GM23338 (cell line): ENCODE results near the gene MAP2K5. TPM values are rescaled to one million over a fixed set of nuclear protein-coding genes. Genes with fewer than 3 reads are reported as not detected.

Experiments
- ATAC-seq: fragments of 200-7000 bp; cut with Tn5 transposase; 3 replicates; pipeline ENCODE4 v1.9.1; 2020
- DNase-seq: peaks from one replicate; pipeline ENCODE4 v3.0.0-alpha.2; 2015; ENCODE audit warnings: low spot score
- H2AFZ ChIP-seq: fragments of 200-600 bp; sonication (generic); 2 replicates; pipeline ENCODE4 v1.8.0; 2016; ENCODE audit warnings: antibody characterized with exemption, mild to moderate bottlenecking, moderate library complexity
- H3F3A ChIP-seq: fragments of 200-600 bp; sonication (generic); replicated peaks from 2 replicates; pipeline ENCODE4 v1.8.0; 2017; ENCODE audit warnings: antibody characterized with exemption, mixed run types, low read depth
- H3K27ac ChIP-seq: fragments of 200-600 bp; sonication (generic); 2 replicates; pipeline ENCODE4 v1.6.1; 2016; ENCODE audit warnings: low read depth
- H3K27me3 ChIP-seq: fragments of 200-600 bp; sonication (generic); 2 replicates; pipeline ENCODE4 v1.8.0; 2016; ENCODE audit warnings: mild to moderate bottlenecking, mixed run types, moderate library complexity; ENCODE audit not compliant: insufficient read depth
- H3K36me3 ChIP-seq: fragments of 200-600 bp; sonication (generic); 2 replicates; pipeline ENCODE4 v1.8.0; 2016; ENCODE audit warnings: mild to moderate bottlenecking; ENCODE audit not compliant: insufficient read depth
- H3K4me1 ChIP-seq: fragments of 200-600 bp; sonication (generic); 2 replicates; pipeline ENCODE4 v1.8.0; 2016; ENCODE audit warnings: mild to moderate bottlenecking, moderate library complexity; ENCODE audit not compliant: insufficient read depth
- H3K4me2 ChIP-seq: fragments of 200-600 bp; sonication (generic); 2 replicates; pipeline ENCODE4 v1.7.1; 2017; ENCODE audit warnings: mixed run types
- H3K4me3 ChIP-seq: fragments of 200-600 bp; sonication (generic); 2 replicates; pipeline ENCODE4 v1.6.1; 2016; ENCODE audit warnings: mixed run types
- H3K79me2 ChIP-seq: fragments of 200-600 bp; sonication (generic); replicated peaks from 2 replicates; pipeline ENCODE4 v1.8.0; 2017; ENCODE audit warnings: mild to moderate bottlenecking; ENCODE audit not compliant: insufficient read depth
- H3K9me2 ChIP-seq: fragments of 200-600 bp; sonication (generic); 2 replicates; pipeline ENCODE4 v1.8.0; 2017; ENCODE audit not compliant: insufficient read depth
- H4K20me1 ChIP-seq: fragments of 200-600 bp; sonication (generic); replicated peaks from 2 replicates; pipeline ENCODE4 v1.8.0; 2017; ENCODE audit warnings: mild to moderate bottlenecking; ENCODE audit not compliant: insufficient read depth
- H3K27ac Mint-ChIP-seq: 2 replicates; pipeline ENCODE4 v1.8.0; 2020; ENCODE audit warnings: inconsistent platforms, mild to moderate bottlenecking, moderate library complexity, mixed read lengths
- H3K27me3 Mint-ChIP-seq: 3 replicates; pipeline ENCODE4 v1.8.0; 2022; ENCODE audit warnings: low read depth, mild to moderate bottlenecking, moderate library complexity, mixed read lengths, inconsistent platforms; ENCODE audit not compliant: insufficient read depth, poor library complexity
- H3K36me3 Mint-ChIP-seq: 3 replicates; pipeline ENCODE4 v1.8.0; 2021; ENCODE audit warnings: low read depth, mild to moderate bottlenecking, inconsistent platforms, moderate library complexity, mixed read lengths
- H3K4me1 Mint-ChIP-seq: 3 replicates; pipeline ENCODE4 v1.8.0; 2020; ENCODE audit warnings: mild to moderate bottlenecking, inconsistent platforms, mixed read lengths
- H3K4me3 Mint-ChIP-seq: 3 replicates; pipeline ENCODE4 v1.8.0; 2021; ENCODE audit warnings: moderate library complexity, mild to moderate bottlenecking, inconsistent platforms, mixed read lengths
- H3K9me3 Mint-ChIP-seq: 3 replicates; pipeline ENCODE4 v1.8.0; 2020; ENCODE audit warnings: moderate library complexity, mild to moderate bottlenecking, inconsistent platforms, mixed read lengths
- EZH2 ChIP-seq: fragments of 200-600 bp; sonication (generic); IDR thresholded peaks from one replicate; pipeline ENCODE4 v1.8.0; 2017; ENCODE audit warnings: antibody characterized with exemption, mild to moderate bottlenecking, low read depth; ENCODE audit not compliant: unreplicated experiment
- EZH2phosphoT487 ChIP-seq: fragments of 200-600 bp; sonication (generic); IDR thresholded peaks from one replicate; pipeline ENCODE4 v1.8.1; 2018; ENCODE audit warnings: antibody characterized with exemption; ENCODE audit not compliant: unreplicated experiment
- STAT1 ChIP-seq: IDR thresholded peaks from one replicate; pipeline ENCODE4 v1.6.1; 2016; ENCODE audit warnings: antibody characterized with exemption; ENCODE audit not compliant: unreplicated experiment
- polyA plus RNA-seq: library from polyadenylated mRNA; unstranded; fragments of >200 nt; fragmentation: Nextera tagmentation; extraction: Ambion mirVana; gene quantifications from 2 replicates; pipeline ENCODE4 v1.2.1, GENCODE V29; 2016
- total RNA-seq: library from RNA; depleted of rRNA; stranded (reverse); fragments of >200 nt; shearing (Covaris generic); gene quantifications from 2 replicates; pipeline ENCODE4 v1.2.3, GENCODE V29; 2014
- TF ChIP-seq, protein P1 (sequence below): fragments of 250-450 bp; sonication (Bioruptor Pico); IDR thresholded peaks from 2 replicates; pipeline ENCODE4 v1.5.0; 2020; ENCODE audit warnings: mild to moderate bottlenecking, moderate library complexity
- TF ChIP-seq, protein P2 (sequence below): IDR thresholded peaks from 2 replicates; pipeline ENCODE4 v1.6.1; 2016; ENCODE audit warnings: antibody characterized with exemption

The MAP2K5 gene
- total and polyA plus RNA-seq, 2 experiments from 2014 or later: 6.5 to 13.6 TPM

DNA sequence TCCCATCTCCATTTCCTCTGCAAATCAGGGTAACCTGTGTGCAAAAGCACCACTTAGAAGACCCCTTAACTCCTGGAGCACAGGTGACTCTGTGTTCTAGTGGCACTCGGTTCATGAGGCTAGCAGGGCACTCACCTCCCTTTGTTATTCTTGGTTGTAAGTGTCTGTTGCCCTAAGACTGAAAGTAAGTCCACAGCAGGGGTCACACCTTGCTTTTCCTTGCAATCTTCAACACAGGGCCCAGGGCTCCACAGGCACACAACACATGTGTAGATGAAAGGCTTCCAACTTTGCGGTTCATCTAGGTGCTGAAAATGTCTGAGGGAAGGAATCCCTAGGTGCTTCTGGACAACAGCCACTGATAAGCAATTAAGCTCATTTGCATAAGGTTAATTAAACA, 294.5 kb downstream of the MAP2K5 start (continued):
- TF ChIP-seq, protein P1, sequence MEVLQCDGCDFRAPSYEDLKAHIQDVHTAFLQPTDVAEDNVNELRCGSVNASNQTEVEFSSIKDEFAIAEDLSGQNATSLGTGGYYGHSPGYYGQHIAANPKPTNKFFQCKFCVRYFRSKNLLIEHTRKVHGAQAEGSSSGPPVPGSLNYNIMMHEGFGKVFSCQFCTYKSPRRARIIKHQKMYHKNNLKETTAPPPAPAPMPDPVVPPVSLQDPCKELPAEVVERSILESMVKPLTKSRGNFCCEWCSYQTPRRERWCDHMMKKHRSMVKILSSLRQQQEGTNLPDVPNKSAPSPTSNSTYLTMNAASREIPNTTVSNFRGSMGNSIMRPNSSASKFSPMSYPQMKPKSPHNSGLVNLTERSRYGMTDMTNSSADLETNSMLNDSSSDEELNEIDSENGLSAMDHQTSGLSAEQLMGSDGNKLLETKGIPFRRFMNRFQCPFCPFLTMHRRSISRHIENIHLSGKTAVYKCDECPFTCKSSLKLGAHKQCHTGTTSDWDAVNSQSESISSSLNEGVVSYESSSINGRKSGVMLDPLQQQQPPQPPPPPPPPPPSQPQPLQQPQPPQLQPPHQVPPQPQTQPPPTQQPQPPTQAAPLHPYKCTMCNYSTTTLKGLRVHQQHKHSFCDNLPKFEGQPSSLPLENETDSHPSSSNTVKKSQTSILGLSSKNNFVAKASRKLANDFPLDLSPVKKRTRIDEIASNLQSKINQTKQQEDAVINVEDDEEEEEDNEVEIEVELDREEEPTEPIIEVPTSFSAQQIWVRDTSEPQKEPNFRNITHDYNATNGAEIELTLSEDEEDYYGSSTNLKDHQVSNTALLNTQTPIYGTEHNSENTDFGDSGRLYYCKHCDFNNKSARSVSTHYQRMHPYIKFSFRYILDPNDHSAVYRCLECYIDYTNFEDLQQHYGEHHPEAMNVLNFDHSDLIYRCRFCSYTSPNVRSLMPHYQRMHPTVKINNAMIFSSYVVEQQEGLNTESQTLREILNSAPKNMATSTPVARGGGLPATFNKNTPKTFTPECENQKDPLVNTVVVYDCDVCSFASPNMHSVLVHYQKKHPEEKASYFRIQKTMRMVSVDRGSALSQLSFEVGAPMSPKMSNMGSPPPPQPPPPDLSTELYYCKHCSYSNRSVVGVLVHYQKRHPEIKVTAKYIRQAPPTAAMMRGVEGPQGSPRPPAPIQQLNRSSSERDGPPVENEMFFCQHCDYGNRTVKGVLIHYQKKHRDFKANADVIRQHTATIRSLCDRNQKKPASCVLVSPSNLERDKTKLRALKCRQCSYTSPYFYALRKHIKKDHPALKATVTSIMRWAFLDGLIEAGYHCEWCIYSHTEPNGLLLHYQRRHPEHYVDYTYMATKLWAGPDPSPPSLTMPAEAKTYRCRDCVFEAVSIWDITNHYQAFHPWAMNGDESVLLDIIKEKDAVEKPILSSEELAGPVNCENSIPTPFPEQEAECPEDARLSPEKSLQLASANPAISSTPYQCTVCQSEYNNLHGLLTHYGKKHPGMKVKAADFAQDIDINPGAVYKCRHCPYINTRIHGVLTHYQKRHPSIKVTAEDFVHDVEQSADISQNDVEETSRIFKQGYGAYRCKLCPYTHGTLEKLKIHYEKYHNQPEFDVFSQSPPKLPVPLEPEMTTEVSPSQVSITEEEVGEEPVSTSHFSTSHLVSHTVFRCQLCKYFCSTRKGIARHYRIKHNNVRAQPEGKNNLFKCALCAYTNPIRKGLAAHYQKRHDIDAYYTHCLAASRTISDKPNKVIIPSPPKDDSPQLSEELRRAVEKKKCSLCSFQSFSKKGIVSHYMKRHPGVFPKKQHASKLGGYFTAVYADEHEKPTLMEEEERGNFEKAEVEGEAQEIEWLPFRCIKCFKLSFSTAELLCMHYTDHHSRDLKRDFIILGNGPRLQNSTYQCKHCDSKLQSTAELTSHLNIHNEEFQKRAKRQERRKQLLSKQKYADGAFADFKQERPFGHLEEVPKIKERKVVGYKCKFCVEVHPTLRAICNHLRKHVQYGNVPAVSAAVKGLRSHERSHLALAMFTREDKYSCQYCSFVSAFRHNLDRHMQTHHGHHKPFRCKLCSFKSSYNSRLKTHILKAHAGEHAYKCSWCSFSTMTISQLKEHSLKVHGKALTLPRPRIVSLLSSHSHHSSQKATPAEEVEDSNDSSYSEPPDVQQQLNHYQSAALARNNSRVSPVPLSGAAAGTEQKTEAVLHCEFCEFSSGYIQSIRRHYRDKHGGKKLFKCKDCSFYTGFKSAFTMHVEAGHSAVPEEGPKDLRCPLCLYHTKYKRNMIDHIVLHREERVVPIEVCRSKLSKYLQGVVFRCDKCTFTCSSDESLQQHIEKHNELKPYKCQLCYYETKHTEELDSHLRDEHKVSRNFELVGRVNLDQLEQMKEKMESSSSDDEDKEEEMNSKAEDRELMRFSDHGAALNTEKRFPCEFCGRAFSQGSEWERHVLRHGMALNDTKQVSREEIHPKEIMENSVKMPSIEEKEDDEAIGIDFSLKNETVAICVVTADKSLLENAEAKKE (CRISPR knock-in tag): no peak
- TF ChIP-seq STAT1: no peak
- TF ChIP-seq, protein P2, sequence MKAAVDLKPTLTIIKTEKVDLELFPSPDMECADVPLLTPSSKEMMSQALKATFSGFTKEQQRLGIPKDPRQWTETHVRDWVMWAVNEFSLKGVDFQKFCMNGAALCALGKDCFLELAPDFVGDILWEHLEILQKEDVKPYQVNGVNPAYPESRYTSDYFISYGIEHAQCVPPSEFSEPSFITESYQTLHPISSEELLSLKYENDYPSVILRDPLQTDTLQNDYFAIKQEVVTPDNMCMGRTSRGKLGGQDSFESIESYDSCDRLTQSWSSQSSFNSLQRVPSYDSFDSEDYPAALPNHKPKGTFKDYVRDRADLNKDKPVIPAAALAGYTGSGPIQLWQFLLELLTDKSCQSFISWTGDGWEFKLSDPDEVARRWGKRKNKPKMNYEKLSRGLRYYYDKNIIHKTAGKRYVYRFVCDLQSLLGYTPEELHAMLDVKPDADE: no peak

DNA sequence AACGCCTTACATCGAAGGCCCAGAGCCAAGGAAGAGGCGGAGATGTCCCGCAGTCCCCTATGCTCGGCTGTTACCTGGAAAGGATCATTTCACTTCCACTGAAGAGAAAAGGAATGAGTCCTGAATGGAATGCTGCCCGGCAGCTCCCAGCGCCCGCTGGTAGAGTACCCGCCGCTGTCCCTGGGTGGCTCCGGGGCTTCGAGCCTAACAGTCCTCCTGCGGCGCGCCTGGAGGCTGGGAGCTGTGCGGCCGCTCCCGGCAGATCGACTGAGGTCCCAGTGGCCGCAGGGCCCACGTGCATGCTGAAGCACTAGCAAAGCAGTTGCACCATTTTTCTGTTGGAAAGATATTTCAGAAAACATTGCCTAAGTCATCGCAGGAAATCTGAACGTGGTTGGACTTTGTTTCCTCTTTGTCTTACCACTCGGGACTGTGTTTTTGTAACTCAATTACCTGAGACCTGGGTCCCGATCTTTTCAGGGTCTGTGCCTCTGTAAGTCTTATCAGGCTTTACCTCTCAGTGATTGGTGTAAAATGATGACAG, 296.4 kb downstream of the MAP2K5 start:
- Mint-ChIP-seq H3K4me1 (peaks cover 46% of the 10 kb centered on the region), H3K36me3 (no peaks in the 10 kb centered on the region; the same call in 2 of the 3 replicates), H3K4me3 (peak overlapping the region; percentile 92), H3K27ac (no peak overlapping the region), H3K9me3 (peaks cover 3% of the 10 kb centered on the region; the same call in 2 of the 3 replicates), H3K27me3 (peaks cover 76% of the 10 kb centered on the region)
- Histone ChIP-seq H3K4me3 (peak overlapping the region; percentile 66), H3K4me2 (peak overlapping the region; percentile 79), H3K79me2 (no peaks in the 10 kb centered on the region), H3K27me3 (peaks cover 71% of the 10 kb centered on the region), H3K9me2 (no peaks in the 10 kb centered on the region), H3K27ac (no peak overlapping the region), H3K4me1 (peaks cover 26% of the 10 kb centered on the region), H3K36me3 (no peaks in the 10 kb centered on the region), H3F3A (0 out of 2 replicates have a peak, but pooled peaks cover 8% of the 10 kb centered on the region), H2AFZ (0 out of 2 replicates have a peak overlapping the region, but pooled peaks have one; percentile 11), H4K20me1 (no peaks in the 10 kb centered on the region)
- no peak for TF ChIP-seq EZH2phosphoT487
- TF ChIP-seq EZH2: peak; percentile 14
- peak; percentile 54 for ATAC-seq
- peak; percentile 93 for DNase-seq
